ENCODE data around the gene NOX3.
"Not testable (repeated sequence)": the region's sequence is repeated elsewhere in the genome, so short reads cannot be mapped to it uniquely, and the experiment has no call there.

Gene NOX3

GRCh38 chr6:155466539-155466938 is 10.9 kb upstream of the NOX3 start:
- no peak for DNase-seq

- no peak for DNase-seq
Observed at GRCh38 chr6:155461556-155461955, 5.9 kb upstream of the NOX3 start.

GRCh38 chr6:155454471-155454870 is 1.2 kb downstream of the NOX3 start:
- no peak for DNase-seq

- DNase-seq, result no peak
Observed at GRCh38 chr6:155454008-155454407, 1.6 kb downstream of the NOX3 start.

GRCh38 chr6:155452576-155452975 is 3.1 kb downstream of the NOX3 start:
- DNase-seq, result no peak

GRCh38 chr6:155451530-155451929 is 4.1 kb downstream of the NOX3 start:
- not testable (repeated sequence) for DNase-seq

GRCh38 chr6:155450240-155450581 is 5.4 kb downstream of the NOX3 start:
- DNase-seq, result no peak

- DNase-seq, result no peak
Observed at GRCh38 chr6:155449450-155450239, 6.0 kb downstream of the NOX3 start.

- no peak for DNase-seq
Observed at GRCh38 chr6:155448668-155449449, 6.8 kb downstream of the NOX3 start.

GRCh38 chr6:155447949-155448348 is 7.7 kb downstream of the NOX3 start:
- DNase-seq, result no peak

- no peak for DNase-seq
Observed at GRCh38 chr6:155444952-155445903, 10.4 kb downstream of the NOX3 start.

- no peak for DNase-seq
Observed at GRCh38 chr6:155444120-155444917, 11.3 kb downstream of the NOX3 start.

GRCh38 chr6:155443168-155443567 is 12.5 kb downstream of the NOX3 start:
- no peak for DNase-seq

- no peak for DNase-seq
Observed at GRCh38 chr6:155442562-155442961, 13.1 kb downstream of the NOX3 start.

GRCh38 chr6:155441112-155441465 is 14.6 kb downstream of the NOX3 start:
- no peak for DNase-seq

GRCh38 chr6:155440398-155441111 is 15.1 kb downstream of the NOX3 start:
- no peak for DNase-seq

GRCh38 chr6:155439376-155439775 is 16.3 kb downstream of the NOX3 start:
- no peak for DNase-seq

GRCh38 chr6:155436981-155437749 is 18.5 kb downstream of the NOX3 start:
- DNase-seq, result no peak

- DNase-seq, result no peak
Observed at GRCh38 chr6:155434829-155435423, 20.7 kb downstream of the NOX3 start.

- no peak for DNase-seq
Observed at GRCh38 chr6:155434096-155434495, 21.5 kb downstream of the NOX3 start.

GRCh38 chr6:155432293-155432692 is 23.3 kb downstream of the NOX3 start:
- DNase-seq, result no peak
